HG03095 (cell line): ENCODE measurements around the gene PSTPIP2.

Experiments
- ATAC-seq: cut with Tn5 transposase; IDR thresholded peaks from one replicate; pipeline ENCODE4 v1.9.1; 2021; ENCODE audit warnings: moderate library complexity; ENCODE audit not compliant: unreplicated experiment

The PSTPIP2 gene

DNA sequence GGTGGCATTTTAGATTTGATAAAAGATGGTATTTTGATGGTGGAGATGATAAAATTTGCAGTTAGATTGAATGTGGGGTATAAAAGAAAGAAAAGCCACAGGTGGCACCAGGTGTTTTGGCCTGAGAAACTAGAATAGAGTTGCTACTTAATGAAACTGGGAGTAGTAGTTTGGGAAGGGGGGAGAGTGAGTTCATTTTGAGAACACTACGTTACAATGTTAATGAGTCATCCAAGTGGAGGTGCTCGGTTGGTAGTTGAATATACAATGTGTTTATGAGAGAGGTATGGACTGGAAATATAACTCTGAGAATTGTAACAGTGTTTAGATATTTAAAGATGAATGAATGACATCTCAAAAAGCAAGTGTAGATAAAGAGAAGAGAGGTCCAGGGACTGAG is 131.3 kb downstream of the PSTPIP2 start:
- no peak for ATAC-seq

GRCh38 chr18:45939236-45939635 is 132.8 kb downstream of the PSTPIP2 start:
- no peak for ATAC-seq

DNA sequence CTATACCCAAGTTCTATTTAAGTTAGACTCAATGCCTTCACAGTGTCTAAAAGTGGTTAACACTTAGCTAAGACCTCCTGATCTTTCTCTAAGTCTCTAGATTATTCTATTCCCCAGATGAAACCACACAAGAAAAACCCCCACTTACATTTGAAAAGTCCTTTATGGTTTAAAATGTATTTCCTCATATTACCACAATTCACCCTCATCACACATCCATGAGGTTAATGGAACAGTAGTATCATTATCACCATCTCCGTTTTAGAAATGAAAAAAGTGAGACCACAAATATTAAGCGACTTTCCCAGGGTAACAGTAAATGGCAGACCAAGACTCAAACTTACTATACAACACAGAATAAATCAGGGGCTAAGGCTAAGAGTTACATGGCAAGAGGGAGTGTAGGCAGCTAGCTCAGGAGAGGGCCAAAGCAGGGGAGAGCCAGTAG is 133.5 kb downstream of the PSTPIP2 start:
- no peak for ATAC-seq

DNA sequence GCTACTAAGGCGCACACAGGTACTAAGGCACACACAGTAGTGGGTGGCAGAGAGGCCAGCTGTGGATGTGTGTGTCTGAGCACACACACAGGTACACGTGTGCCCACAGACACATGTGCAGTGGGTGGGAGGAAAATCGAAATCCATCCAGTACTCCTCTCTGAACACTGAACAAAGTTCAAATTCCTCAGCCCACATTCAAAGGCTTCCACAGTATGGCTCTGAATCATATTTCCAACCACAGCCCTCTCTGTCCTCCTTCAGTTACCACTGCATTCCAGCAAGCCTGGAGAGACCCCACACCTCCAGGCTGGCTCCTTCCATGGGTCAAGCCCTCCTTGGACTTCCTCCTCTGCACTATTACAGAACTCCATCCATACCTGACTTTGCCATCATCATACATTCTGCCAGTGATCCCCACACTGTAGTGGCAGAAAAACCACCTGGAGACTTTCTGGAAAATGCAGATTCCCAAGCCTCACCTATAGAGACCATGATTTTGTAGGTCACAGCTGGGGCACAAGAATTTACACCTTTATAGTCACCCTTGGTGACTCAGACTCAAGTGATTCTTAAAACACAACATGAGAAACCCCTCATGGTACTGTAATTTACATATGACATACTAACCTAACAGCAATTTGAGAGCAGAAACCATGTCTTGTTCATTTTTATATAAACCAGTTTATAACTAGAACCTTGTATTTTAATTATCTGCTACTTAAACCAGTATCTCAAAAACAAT is 136.3 kb downstream of the PSTPIP2 start:
- ATAC-seq: no peak
